Measurements from ENCODE around the gene MS4A6A.

GRCh38 chr11:60197442-60197841 lies 14.6 kb upstream of the MS4A6A start:
- no peak for TF ChIP-seq CTCF (IDR thresholded peaks at IDR 0.05; ENCODE audit: insufficient read depth, low read depth, low read length)
- TF ChIP-seq EZH2 (IDR thresholded peaks at IDR 0.05; ENCODE audit: insufficient read depth, low read length) = no peak

Measured in astrocyte (in vitro differentiated cells and primary cell).